ENCODE data around the gene GIGYF2.
"Not testable (repeated sequence)": the region's sequence is repeated elsewhere in the genome, so short reads cannot be mapped to it uniquely, and the experiment has no call there.

GIGYF2 gene

DNA sequence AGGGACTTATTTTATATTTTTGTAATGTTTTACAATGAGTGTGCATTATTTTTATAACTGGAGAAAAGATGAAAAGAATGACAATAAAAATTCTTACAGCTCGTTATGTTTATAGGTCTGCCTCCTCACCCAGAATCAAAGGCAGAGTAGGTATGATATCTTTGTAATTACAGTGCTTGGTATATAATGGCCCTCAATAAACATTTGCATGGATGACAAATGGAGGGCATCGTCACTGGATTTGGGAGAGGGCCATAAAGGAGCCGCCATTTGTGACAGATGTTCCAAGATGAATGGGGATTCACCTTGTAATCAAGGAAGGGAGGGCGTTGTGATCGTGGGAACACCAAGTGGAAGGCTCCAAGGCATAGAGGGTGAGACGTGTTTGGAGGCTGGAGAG is 22.6 kb upstream of the GIGYF2 start:
- DNase-seq (ENCODE audit: low read depth, low spot score): no peak
- TF ChIP-seq, protein P1, sequence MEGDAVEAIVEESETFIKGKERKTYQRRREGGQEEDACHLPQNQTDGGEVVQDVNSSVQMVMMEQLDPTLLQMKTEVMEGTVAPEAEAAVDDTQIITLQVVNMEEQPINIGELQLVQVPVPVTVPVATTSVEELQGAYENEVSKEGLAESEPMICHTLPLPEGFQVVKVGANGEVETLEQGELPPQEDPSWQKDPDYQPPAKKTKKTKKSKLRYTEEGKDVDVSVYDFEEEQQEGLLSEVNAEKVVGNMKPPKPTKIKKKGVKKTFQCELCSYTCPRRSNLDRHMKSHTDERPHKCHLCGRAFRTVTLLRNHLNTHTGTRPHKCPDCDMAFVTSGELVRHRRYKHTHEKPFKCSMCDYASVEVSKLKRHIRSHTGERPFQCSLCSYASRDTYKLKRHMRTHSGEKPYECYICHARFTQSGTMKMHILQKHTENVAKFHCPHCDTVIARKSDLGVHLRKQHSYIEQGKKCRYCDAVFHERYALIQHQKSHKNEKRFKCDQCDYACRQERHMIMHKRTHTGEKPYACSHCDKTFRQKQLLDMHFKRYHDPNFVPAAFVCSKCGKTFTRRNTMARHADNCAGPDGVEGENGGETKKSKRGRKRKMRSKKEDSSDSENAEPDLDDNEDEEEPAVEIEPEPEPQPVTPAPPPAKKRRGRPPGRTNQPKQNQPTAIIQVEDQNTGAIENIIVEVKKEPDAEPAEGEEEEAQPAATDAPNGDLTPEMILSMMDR (IDR thresholded peaks at IDR 0.05; ENCODE audit: low read depth, low read length): no peak
- in situ Hi-C loops (cut with HindIII; ENCODE audit: low sequenced_read_pairs): no loop called here
- H3K4me3 ChIP-seq (ENCODE audit: low read depth, low read length): no peak overlapping the region

DNA sequence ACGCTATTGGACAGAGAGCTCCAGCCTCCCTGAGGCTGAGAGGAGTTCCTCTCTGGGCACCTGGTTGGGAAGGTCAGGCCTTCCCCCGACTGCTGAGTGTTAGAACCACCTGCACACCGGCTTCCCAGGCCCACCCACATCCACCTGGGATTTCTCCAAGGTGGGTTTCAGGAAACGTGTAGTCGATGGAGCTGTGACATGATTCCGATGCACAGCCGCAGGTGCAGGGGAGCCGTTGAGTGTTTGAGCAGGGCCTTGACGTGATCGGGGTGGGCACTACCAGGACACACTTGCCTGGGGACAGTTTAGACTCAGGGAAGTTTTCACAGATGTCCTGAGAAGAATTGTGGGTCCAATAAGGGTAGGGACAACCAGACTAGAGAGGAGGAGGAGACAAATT is 21.8 kb upstream of the GIGYF2 start:
- in situ Hi-C loops (cut with HindIII; ENCODE audit: low sequenced_read_pairs): no loop called here
- H3K4me3 ChIP-seq (ENCODE audit: low read depth, low read length): no peak overlapping the region
- DNase-seq (ENCODE audit: low read depth, low spot score): no peak
- TF ChIP-seq, protein P1 (IDR thresholded peaks at IDR 0.05; ENCODE audit: low read depth, low read length): no peak

DNA sequence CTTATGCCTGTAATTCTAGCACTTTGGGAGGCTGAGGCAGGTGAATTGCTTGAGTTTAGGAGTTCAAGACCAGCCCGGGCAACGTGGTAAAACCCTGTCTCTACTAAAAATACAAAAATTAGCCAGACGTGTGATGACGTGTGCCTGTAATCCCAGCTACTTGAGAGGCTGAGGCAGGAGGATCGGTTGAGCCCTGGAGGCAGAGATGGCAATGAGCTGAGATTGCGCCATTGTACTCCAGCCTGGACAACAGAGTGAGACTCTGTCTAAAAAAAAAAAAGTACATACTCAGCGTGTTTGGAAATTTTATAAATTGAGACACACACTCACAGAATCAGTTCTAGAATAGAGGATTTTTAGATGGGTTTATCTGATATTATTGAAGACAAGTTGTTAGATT is 17.1 kb upstream of the GIGYF2 start:
- no peak for DNase-seq (ENCODE audit: low read depth, low spot score)
- no peak overlapping the region for H3K4me3 ChIP-seq (ENCODE audit: low read depth, low read length)
- TF ChIP-seq, protein P1 (IDR thresholded peaks at IDR 0.05; ENCODE audit: low read depth, low read length): no peak
- in situ Hi-C loops (cut with HindIII; ENCODE audit: low sequenced_read_pairs): no loop called here

DNA sequence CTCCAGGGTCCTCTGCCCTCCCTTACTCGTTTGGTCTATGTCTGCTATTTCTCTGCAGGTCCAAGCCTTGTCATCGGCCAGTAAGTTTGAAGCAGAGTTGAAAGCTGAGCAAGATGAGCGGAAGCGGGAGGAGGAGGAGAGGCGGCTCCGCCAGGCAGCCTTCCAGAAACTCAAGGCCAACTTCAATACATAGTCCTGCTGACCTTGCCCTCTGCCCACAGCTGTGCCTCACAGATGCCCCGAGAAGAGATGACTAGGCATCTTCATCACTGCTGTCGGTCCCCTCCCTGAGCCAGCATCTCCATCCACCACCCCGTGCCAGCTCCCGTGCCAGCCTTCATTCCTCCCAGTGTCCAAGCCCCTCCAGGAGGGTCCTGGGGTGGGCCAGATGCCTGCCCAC is 15.6 kb upstream of the GIGYF2 start:
- in situ Hi-C loops (cut with HindIII; ENCODE audit: low sequenced_read_pairs): no loop called here

DNA sequence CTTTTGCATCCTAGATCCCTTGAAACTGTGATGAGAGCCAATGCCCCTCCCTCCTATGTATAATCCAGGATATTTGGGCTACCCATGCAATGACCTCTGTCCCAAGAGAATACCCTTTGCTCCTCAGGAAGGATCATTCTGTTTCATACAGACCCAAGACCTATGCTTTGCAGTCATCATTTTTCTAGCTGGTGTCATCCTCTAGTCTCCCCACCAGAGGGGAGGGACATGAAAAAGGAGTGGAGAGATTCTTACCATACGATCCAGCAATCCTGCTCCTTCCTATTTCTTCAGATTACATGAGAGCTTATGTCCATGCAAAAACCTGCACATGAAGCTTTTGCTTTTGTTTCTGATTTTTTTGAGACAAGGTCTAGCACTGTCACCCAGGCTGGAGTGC is 13.8 kb upstream of the GIGYF2 start:
- no peak for DNase-seq (ENCODE audit: low read depth, low spot score)
- TF ChIP-seq, protein P1 (IDR thresholded peaks at IDR 0.05; ENCODE audit: low read depth, low read length): no peak
- in situ Hi-C loops (cut with HindIII; ENCODE audit: low sequenced_read_pairs): no loop called here
- no peak overlapping the region for H3K4me3 ChIP-seq (ENCODE audit: low read depth, low read length)

More for the DNA sequence above, 15.6 kb upstream of the GIGYF2 start:
- H3K4me3 ChIP-seq (ENCODE audit: low read depth, low read length): no peak overlapping the region
- TF ChIP-seq, protein P1 (IDR thresholded peaks at IDR 0.05; ENCODE audit: low read depth, low read length): no peak
- DNase-seq (ENCODE audit: low read depth, low spot score): no peak

DNA sequence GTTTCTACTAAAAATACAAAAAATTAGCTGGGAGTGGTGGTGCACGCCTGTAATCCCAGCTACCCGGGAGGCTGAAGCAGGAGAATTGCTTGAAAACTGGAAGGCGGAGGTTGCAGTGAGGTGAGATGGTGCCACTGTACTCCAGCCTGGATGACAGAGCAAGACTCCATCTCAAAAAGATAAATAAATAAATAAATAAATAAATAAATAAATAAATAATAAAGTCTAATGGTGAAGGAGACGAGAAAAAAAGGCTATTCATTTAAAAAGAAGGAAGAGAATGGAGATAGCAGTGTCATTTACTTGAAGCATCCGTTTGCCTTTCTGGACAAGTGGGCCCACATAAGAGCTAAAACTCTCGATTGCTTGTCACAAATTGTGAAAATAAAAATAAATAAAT is 11.7 kb upstream of the GIGYF2 start:
- in situ Hi-C loops (cut with HindIII; ENCODE audit: low sequenced_read_pairs); DNase-seq (ENCODE audit: low read depth, low spot score); H3K4me3 ChIP-seq (ENCODE audit: low read depth, low read length): not testable (repeated sequence)

DNA sequence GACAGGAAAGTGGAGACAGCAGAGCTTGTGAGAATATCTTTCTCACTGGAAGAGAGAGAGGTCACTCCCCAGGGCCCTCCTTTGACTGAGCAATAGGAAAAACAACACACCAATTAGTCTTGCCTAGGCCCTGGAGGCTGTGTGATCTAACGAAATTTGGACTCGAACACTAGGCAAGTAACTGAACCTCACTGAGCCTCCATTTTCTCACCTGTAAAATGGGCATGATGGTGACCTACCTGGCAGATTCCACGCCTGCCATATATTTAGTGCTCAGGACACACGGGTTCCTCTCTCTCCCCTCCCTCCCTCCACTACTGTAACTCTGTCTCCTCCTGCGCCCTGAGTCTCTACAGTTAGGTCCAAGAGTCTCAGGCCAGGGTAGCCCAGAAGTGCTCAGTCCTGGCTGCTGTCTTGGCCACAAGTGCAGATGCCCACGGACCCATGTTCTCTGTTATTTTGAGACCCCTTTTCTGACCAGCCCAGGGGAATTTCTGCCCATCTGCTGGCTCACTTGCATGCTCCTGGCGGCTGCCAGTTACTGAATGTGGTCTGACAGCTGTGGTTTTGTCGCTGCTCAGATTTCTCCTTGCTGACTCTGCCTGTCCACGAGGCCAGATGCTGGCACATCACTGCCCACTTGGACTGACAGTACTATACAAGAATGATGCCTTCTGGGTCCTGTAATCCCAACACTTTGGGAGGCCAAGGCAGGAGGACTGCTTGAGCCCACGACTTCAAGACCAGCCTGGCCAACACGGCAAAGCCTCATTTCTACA is 9.6 kb upstream of the GIGYF2 start:
- in situ Hi-C loops (cut with HindIII; ENCODE audit: low sequenced_read_pairs): no loop called here
- no peak overlapping the region for H3K4me3 ChIP-seq (ENCODE audit: low read depth, low read length)
- DNase-seq (ENCODE audit: low read depth, low spot score): no peak
- TF ChIP-seq, protein P1 (IDR thresholded peaks at IDR 0.05; ENCODE audit: low read depth, low read length): no peak
